ENCODE measurements around the gene RAB8B.

GRCh38 chr15:63145426-63145825, 44.0 kb upstream of the RAB8B start:
- no peak for TF ChIP-seq CTCF (IDR thresholded peaks at IDR 0.05)
- no peak for TF ChIP-seq POLR2A (IDR thresholded peaks at IDR 0.05)
- TF ChIP-seq POLR2AphosphoS5 (IDR thresholded peaks at IDR 0.05): no peak
- TF ChIP-seq EP300 (IDR thresholded peaks at IDR 0.05): no peak
